HG02973 (cell line): ENCODE results near the gene POLG2.
"Not testable (repeated sequence)": the region's sequence is repeated elsewhere in the genome, so short reads cannot be mapped to it uniquely, and the experiment has no call there.

ENCODE experiments used
- ATAC-seq: cut with Tn5 transposase; IDR thresholded peaks from one replicate; pipeline ENCODE4 v1.9.1; 2021; ENCODE audit warnings: moderate library complexity; ENCODE audit not compliant: unreplicated experiment

POLG2 gene

GRCh38 chr17:64491034-64491860, 5.6 kb downstream of the POLG2 start:
- ATAC-seq, result no peak

- no peak for ATAC-seq
Measured at GRCh38 chr17:64488301-64488700, 8.6 kb downstream of the POLG2 start.

GRCh38 chr17:64484380-64484779, 12.5 kb downstream of the POLG2 start:
- no peak for ATAC-seq

- no peak for ATAC-seq
Measured at GRCh38 chr17:64480951-64481350, 15.9 kb downstream of the POLG2 start.

GRCh38 chr17:64477849-64478248, 19.0 kb downstream of the POLG2 start:
- ATAC-seq, result no peak

- no peak for ATAC-seq
Measured at GRCh38 chr17:64472564-64472963, 24.3 kb downstream of the POLG2 start.

GRCh38 chr17:64471440-64471839, 25.4 kb downstream of the POLG2 start:
- ATAC-seq, result no peak

- no peak for ATAC-seq
Measured at GRCh38 chr17:64470625-64471024, 26.2 kb downstream of the POLG2 start.

- ATAC-seq, result not testable (repeated sequence)
Measured at GRCh38 chr17:64466834-64467233, 30.0 kb downstream of the POLG2 start.

GRCh38 chr17:64466019-64466735, 30.7 kb downstream of the POLG2 start:
- no peak for ATAC-seq

GRCh38 chr17:64461788-64462187, 35.1 kb downstream of the POLG2 start:
- no peak for ATAC-seq

- no peak for ATAC-seq
Measured at GRCh38 chr17:64460955-64461354, 35.9 kb downstream of the POLG2 start.

- ATAC-seq, result not testable (repeated sequence)
Measured at GRCh38 chr17:64459818-64460217, 37.0 kb downstream of the POLG2 start.

- ATAC-seq, result no peak
Measured at GRCh38 chr17:64459284-64459747, 37.5 kb downstream of the POLG2 start.

- ATAC-seq, result no peak
Measured at GRCh38 chr17:64458756-64459155, 38.1 kb downstream of the POLG2 start.

GRCh38 chr17:64457156-64457555, 39.7 kb downstream of the POLG2 start:
- no peak for ATAC-seq

- no peak for ATAC-seq
Measured at GRCh38 chr17:64455993-64456885, 40.6 kb downstream of the POLG2 start.

GRCh38 chr17:64449545-64449944, 47.3 kb downstream of the POLG2 start:
- no peak for ATAC-seq

- no peak for ATAC-seq
Measured at GRCh38 chr17:64448665-64449512, 48.0 kb downstream of the POLG2 start, which contains the start of gene MILR1. Gene MILR1 (plus strand): TSS chr17:64449115. CDS start chr17:64449169, 54 bp downstream.

GRCh38 chr17:64447526-64447925, 49.3 kb downstream of the POLG2 start:
- ATAC-seq, result no peak
